ENCODE results near the gene MTSS2. TPM values are rescaled to one million over a fixed set of nuclear protein-coding genes. Genes with fewer than 3 reads are reported as not detected.

The MTSS2 gene
- total RNA-seq, 1 donor: 97.6 TPM

DNA sequence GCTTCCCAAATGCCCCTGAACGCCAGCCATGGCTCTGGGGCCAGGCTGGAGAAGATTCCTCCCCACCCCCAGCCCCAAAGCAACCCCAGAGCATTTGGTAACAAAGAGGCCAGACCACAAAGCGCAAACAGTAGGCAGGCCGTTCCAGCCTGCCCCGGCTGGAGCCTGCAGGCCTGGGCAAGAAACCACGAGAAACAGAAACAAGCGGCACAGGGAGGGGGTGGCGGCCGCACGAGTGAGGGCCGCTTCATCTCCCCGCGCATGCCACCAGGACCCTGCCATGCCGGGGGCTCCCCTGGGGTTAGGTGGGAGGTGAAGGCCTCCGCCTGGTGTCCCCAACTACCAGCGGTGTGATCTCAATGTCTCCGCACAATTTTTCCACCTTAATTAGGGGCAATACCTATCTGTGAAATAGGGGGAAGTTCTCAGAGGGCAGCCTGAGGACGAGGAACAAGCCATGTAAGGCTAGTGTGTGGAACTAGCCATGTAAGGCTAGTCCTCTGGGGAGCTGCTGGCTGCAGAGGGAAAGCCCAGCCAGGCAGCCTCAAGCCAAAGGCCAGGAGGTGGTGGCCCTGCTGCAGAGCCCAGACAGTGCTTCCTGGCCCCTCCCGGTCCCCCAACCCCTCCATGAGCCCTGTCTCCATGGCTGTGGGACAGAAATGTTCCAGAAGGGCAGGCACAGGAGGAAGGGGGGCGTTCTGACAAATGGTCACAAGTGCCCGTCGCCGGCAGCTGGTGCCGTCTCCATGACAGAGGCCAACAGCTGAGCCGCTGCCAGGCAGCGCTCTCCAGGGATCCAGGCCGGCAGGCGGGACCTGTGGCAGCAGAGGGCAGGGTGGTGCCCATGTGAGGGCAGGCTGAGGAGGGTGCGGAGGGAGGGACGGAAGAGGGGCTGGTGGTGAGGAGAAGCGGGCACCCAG, 14.5 kb upstream of the MTSS2 start:
- TF ChIP-seq, protein P1, sequence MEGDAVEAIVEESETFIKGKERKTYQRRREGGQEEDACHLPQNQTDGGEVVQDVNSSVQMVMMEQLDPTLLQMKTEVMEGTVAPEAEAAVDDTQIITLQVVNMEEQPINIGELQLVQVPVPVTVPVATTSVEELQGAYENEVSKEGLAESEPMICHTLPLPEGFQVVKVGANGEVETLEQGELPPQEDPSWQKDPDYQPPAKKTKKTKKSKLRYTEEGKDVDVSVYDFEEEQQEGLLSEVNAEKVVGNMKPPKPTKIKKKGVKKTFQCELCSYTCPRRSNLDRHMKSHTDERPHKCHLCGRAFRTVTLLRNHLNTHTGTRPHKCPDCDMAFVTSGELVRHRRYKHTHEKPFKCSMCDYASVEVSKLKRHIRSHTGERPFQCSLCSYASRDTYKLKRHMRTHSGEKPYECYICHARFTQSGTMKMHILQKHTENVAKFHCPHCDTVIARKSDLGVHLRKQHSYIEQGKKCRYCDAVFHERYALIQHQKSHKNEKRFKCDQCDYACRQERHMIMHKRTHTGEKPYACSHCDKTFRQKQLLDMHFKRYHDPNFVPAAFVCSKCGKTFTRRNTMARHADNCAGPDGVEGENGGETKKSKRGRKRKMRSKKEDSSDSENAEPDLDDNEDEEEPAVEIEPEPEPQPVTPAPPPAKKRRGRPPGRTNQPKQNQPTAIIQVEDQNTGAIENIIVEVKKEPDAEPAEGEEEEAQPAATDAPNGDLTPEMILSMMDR (IDR thresholded peaks at IDR 0.05; ENCODE audit: insufficient read depth, low read depth, low read length): no peak
- no peak for DNase-seq (ENCODE audit: low read depth)
- no peak overlapping the region for H3K4me3 ChIP-seq (ENCODE audit: low read depth, low read length)

DNA sequence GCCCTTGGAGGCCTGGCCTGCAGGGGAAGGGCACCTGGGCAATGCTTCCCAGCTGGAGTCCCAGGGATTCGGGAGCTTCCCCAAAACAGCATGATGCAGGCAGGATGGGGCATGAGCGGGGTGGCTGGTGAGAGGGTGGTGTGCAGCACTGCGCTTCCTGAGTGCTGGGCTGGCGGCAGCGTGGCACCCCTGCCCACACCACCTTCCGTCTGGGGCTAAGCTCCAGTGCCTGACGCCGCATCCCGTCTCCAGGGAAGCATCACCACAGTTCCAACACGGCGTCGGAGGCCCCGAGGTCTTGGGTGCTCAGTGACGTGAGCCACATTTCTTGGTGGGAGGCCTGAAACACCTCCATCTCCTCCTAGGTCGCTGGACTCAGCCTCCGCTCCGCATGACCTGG, 13.8 kb upstream of the MTSS2 start:
- TF ChIP-seq, protein P1 (IDR thresholded peaks at IDR 0.05; ENCODE audit: insufficient read depth, low read depth, low read length): no peak
- H3K4me3 ChIP-seq (ENCODE audit: low read depth, low read length): no peak overlapping the region
- no peak for DNase-seq (ENCODE audit: low read depth)

DNA sequence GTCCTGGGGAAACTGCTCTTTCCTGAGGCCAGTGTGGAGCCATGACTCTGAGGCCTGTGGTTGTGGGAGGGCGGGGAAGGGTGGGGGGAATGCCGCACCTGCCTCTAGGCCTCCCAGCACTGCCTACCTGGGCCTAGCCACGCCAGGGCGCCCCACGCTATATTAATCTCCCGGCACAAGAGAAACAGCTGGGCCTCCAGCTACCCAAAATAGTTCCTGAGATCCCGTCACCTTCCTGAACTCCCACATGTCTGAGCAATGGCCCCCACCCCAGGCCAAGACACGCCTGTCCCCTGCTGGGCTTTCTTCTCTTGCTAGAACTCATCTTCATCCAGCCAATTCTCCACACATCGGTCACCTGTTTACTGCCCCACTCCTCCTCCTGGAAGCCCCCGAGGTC, 13.0 kb upstream of the MTSS2 start:
- H3K4me3 ChIP-seq (ENCODE audit: low read depth, low read length): no peak overlapping the region
- no peak for DNase-seq (ENCODE audit: low read depth)
- TF ChIP-seq, protein P1 (IDR thresholded peaks at IDR 0.05; ENCODE audit: insufficient read depth, low read depth, low read length): no peak

DNA sequence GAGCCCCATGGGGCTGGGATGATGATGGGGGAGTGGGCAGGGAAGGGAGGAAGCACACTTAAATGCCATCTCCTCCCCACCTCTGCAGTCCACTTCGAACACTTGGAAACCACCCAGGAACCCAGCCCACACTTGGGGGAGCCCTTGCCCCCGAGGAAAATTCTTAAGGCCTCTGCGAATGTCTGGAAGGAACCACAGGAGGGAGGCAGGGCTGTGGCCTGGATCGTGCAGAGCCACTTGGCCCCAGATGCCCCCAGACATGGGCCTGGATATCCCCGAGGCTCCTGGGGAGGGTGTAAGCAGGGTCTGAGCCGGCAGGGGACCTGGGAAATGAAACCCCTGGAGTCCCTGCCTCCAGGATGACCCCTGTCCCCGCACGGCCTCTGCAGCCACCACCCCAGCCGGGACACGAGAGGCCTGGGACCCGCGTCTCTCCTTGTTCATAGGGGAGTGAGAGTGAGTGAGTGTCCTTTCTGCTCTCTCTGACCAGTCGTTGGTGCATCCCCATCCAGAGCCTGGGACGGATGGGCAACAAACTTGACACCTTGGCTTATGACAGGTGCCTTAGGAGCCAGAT, 11.8 kb upstream of the MTSS2 start:
- DNase-seq (ENCODE audit: low read depth): no peak
- no peak overlapping the region for H3K4me3 ChIP-seq (ENCODE audit: low read depth, low read length)
- TF ChIP-seq, protein P1 (IDR thresholded peaks at IDR 0.05; ENCODE audit: insufficient read depth, low read depth, low read length): no peak

DNA sequence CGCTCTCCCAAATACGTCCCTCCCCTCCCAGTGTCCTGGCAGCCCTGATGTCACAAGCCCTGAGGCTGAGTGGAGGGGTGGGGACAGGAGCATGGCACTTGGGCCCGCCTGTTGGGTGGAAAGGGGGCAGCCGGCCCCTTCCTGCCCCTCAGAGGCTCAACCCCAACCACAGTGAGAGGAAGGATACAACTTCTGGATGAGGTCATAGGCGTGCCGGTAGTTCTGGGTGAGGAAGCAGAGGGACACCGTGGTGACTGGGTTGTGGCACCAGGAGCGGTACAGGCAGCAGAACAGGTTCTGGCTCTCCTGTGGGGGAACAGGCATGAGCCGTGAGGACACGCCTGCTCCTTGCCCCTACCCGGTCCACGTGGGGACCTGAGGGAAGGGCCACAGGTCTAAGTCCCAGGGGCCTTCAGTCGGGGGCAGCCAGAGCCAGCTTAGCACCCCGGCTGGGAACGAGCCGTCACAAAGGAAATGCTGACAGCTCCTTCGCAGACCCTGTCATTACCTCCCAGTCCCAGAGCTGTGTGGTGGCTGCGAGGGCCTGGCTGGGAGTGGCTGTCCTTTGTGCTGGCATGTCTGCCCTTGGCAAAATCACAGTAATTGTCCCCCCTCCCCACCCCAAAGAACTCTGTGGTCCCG, 11.2 kb upstream of the MTSS2 start:
- TF ChIP-seq, protein P1 (IDR thresholded peaks at IDR 0.05; ENCODE audit: insufficient read depth, low read depth, low read length): no peak
- H3K4me3 ChIP-seq (ENCODE audit: low read depth, low read length): no peak overlapping the region
- no peak for DNase-seq (ENCODE audit: low read depth)

DNA sequence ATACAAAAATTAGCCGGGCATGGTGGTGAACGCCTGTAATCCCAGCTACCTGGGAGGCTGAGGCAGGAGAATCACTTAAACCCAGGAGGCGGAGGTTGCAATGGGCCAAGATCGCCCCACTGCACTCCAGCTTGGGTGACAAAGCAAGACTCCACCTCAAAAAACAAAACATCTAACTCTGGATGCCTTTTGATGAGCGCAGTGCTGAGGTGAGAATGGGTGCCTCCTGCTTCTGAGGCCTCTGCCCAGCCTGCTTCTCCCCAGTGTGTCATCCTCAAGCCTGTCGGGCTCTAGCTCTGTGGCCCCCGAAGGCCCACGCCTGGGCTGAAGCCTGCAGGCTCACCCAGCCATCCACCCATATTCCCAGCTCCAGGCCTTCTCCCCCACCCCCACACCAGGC, 10.5 kb upstream of the MTSS2 start:
- TF ChIP-seq, protein P1 (IDR thresholded peaks at IDR 0.05; ENCODE audit: insufficient read depth, low read depth, low read length): no peak
- no peak for DNase-seq (ENCODE audit: low read depth)
- H3K4me3 ChIP-seq (ENCODE audit: low read depth, low read length): no peak overlapping the region

All from fibroblast of villous mesenchyme (primary cell).